Measurements from ENCODE around the gene MYO3B. TPM values are rescaled to one million over a fixed set of nuclear protein-coding genes. Genes with fewer than 3 reads are reported as not detected.
A peak's percentile ranks its signal among the peaks of the same experiment; 100 is the strongest.

MYO3B gene
- total RNA-seq, 4 donors from 2014 or later: 6.0 to 7.4 (median 7.2) TPM

- intact Hi-C loops (cut with DNase I): no loop called here
- Histone ChIP-seq H3K4me1 (peaks cover 10 to 20% of the 10 kb centered on the region in 2 donors), H3K9me3 (no peaks in the 10 kb centered on the region), H3K27me3 (no peaks in the 10 kb centered on the region), H3K36me3 (no peaks in the 10 kb centered on the region), H3K4me3 (replicated peaks in 1 of 3) (no peak overlapping the region), H3K27ac (no peak overlapping the region)
- DNase-seq: no peak
- TF ChIP-seq CTCF (IDR thresholded peaks at IDR 0.05): no peak
- no peak for TF ChIP-seq POLR2A (IDR thresholded peaks at IDR 0.05)
- 87 to 89% methylated on average over 3 of the region's 3 CpGs for WGBS, 2 donors
These were observed 30.4 kb upstream of the MYO3B start for GRCh38 chr2:170147576-170147975.

- H3K9me3 ChIP-seq: no peaks in the 10 kb centered on the region
- H3K27ac ChIP-seq: no peak overlapping the region
- intact Hi-C loops (cut with DNase I): no loop called here
- H3K4me1 ChIP-seq: peaks cover 11 to 20% of the 10 kb centered on the region in 2 donors
- DNase-seq: no peak
- no peak overlapping the region for H3K4me3 ChIP-seq (replicated peaks in 1 of 3)
- TF ChIP-seq CTCF (IDR thresholded peaks at IDR 0.05) (no peak), POLR2A (IDR thresholded peaks at IDR 0.05) (no peak)
- no peaks in the 10 kb centered on the region for H3K27me3 ChIP-seq
- no peaks in the 10 kb centered on the region for H3K36me3 ChIP-seq
These were observed 29.8 kb upstream of the MYO3B start for GRCh38 chr2:170148161-170148560.

- WGBS, 2 donors: 100% methylated on average over 1 of the region's 1 CpG
- intact Hi-C loops (cut with DNase I): no loop called here
These were observed 25.5 kb upstream of the MYO3B start for GRCh38 chr2:170152421-170152820.

GRCh38 chr2:170155022-170155722, 22.8 kb upstream of the MYO3B start:
- intact Hi-C loops (cut with DNase I): no loop called here
- no peaks in the 10 kb centered on the region for H3K27me3 ChIP-seq
- no peaks in the 10 kb centered on the region for H3K36me3 ChIP-seq
- no peak for TF ChIP-seq POLR2A (IDR thresholded peaks at IDR 0.05)
- no peak for TF ChIP-seq CTCF (IDR thresholded peaks at IDR 0.05)
- peak overlapping the region in 2 of 3 donors; percentile 2 to 33 for H3K27ac ChIP-seq
- H3K4me3 ChIP-seq (replicated peaks in 1 of 3): no peak overlapping the region
- no peaks in the 10 kb centered on the region for H3K9me3 ChIP-seq
- 29 to 30% methylated on average over 8 of the region's 8 CpGs for WGBS, 2 donors
- H3K4me1 ChIP-seq: peaks cover 21 to 23% of the 10 kb centered on the region in 2 donors
- no peak for DNase-seq

More at GRCh38 chr2:170152421-170152820, 25.5 kb upstream of the MYO3B start:
- H3K27me3 ChIP-seq: no peaks in the 10 kb centered on the region
- no peak overlapping the region for H3K4me3 ChIP-seq (replicated peaks in 1 of 3)
- no peak for TF ChIP-seq CTCF (IDR thresholded peaks at IDR 0.05)
- no peak for TF ChIP-seq POLR2A (IDR thresholded peaks at IDR 0.05)
- H3K27ac ChIP-seq: no peak overlapping the region
- no peak for DNase-seq
- H3K4me1 ChIP-seq: peaks cover 21 to 23% of the 10 kb centered on the region in 2 donors
- no peaks in the 10 kb centered on the region for H3K36me3 ChIP-seq
- no peaks in the 10 kb centered on the region for H3K9me3 ChIP-seq

- H3K9me3 ChIP-seq: no peaks in the 10 kb centered on the region
- DNase-seq: no peak
- peak overlapping the region in 1 of 3 donors; percentile 2 for H3K27ac ChIP-seq
- no peak for TF ChIP-seq POLR2A (IDR thresholded peaks at IDR 0.05)
- no peak for TF ChIP-seq CTCF (IDR thresholded peaks at IDR 0.05)
- 60 to 61% methylated on average over 7 of the region's 7 CpGs for WGBS, 2 donors
- H3K36me3 ChIP-seq: no peaks in the 10 kb centered on the region
- H3K27me3 ChIP-seq: no peaks in the 10 kb centered on the region
- intact Hi-C loops (cut with DNase I): no loop called here
- H3K4me3 ChIP-seq (replicated peaks in 1 of 3): no peak overlapping the region
- peaks cover 21 to 23% of the 10 kb centered on the region in 2 donors for H3K4me1 ChIP-seq
These were observed 22.2 kb upstream of the MYO3B start for GRCh38 chr2:170155723-170156253.
